Measurements from ENCODE around the gene RPL35. TPM values are rescaled to one million over a fixed set of nuclear protein-coding genes. Genes with fewer than 3 reads are reported as not detected.

RPL35 gene
- total RNA-seq, 1 donor from 2014 or later = 752 TPM

DNA sequence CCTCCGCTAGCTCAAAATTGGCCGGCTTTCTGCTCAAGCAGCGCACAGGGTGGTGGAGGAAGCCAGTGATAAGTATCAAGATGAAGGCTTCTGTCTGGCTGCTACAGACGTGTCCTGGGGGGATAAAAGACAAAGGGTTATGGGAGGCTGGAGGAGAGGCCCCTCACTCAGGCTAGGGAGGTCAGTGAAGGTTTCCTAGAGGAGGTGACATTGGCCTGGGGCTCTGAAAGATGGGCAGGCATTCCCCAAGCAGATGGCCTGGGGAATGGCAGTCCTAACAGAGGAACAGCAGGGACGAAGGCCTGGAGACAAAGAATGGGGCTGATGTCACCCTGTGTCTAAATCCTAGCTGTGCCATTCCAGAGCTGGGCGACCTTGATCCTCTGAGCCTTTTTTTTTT, 52.5 kb downstream of the RPL35 start:
- ATAC-seq (no peak), DNase-seq (ENCODE audit: missing footprints) (no peak)
- intact Hi-C loops (cut with DNase I) = no loop called here

GRCh38 chr9:124808246-124808956, 53.4 kb downstream of the RPL35 start:
- no peak for ATAC-seq
- no peak for DNase-seq (ENCODE audit: missing footprints)
- intact Hi-C loops (cut with DNase I) = no loop called here

Other genes with a start within 250 kb of the RPL35 start
- gene NR6A1, start 90.6 kb downstream of the RPL35 start, total RNA-seq = 1.2 TPM
- 27.3 TPM for gene OLFML2A, start 84.8 kb downstream of the RPL35 start, total RNA-seq
- gene WDR38, start 8.5 kb downstream of the RPL35 start, total RNA-seq = not detected
- 41.8 TPM for gene ARPC5L, start 173 bp upstream of the RPL35 start, total RNA-seq
- gene GOLGA1, start 79.1 kb upstream of the RPL35 start, total RNA-seq = 16.4 TPM

Data from Right ventricle myocardium inferior (tissue), 1 donor.